ENCODE results near the gene OR6B3.

GRCh38 chr2:240030379-240031094 is 22.8 kb downstream of the OR6B3 start, which contains the start of gene OR6B2:
- TF ChIP-seq POLR2AphosphoS5 (IDR thresholded peaks at IDR 0.05): no peak
- TF ChIP-seq, protein P1, sequence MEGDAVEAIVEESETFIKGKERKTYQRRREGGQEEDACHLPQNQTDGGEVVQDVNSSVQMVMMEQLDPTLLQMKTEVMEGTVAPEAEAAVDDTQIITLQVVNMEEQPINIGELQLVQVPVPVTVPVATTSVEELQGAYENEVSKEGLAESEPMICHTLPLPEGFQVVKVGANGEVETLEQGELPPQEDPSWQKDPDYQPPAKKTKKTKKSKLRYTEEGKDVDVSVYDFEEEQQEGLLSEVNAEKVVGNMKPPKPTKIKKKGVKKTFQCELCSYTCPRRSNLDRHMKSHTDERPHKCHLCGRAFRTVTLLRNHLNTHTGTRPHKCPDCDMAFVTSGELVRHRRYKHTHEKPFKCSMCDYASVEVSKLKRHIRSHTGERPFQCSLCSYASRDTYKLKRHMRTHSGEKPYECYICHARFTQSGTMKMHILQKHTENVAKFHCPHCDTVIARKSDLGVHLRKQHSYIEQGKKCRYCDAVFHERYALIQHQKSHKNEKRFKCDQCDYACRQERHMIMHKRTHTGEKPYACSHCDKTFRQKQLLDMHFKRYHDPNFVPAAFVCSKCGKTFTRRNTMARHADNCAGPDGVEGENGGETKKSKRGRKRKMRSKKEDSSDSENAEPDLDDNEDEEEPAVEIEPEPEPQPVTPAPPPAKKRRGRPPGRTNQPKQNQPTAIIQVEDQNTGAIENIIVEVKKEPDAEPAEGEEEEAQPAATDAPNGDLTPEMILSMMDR (IDR thresholded peaks at IDR 0.05): no peak
- no peak for TF ChIP-seq EP300 (IDR thresholded peaks at IDR 0.05)
